Keratinocyte (primary cell): ENCODE results near the gene ZNF549. TPM values are rescaled to one million over a fixed set of nuclear protein-coding genes. Genes with fewer than 3 reads are reported as not detected.

ENCODE experiments used
- DNase-seq: peaks from one replicate; pipeline ENCODE4 v3.0.0-alpha.2; 2011; ENCODE audit warnings: low read depth, missing footprints, low spot score
- FAIRE-seq: peaks from 2 replicates; lab custom pipeline; 2011; peaks lifted over from hg19 to GRCh38; lab: Jason Lieb, UNC
- H2AFZ ChIP-seq: 2 replicates; pipeline ENCODE4 v1.6.0; 2012; ENCODE audit warnings: low read length, control low read depth, inconsistent platforms; ENCODE audit not compliant: control insufficient read depth
- H3K27ac ChIP-seq: 2 replicates; pipeline ENCODE4 v1.5.1; 2011; ENCODE audit warnings: low read length; ENCODE audit not compliant: control insufficient read depth, insufficient read depth
- H3K27me3 ChIP-seq: 3 replicates; pipeline ENCODE4 v1.6.0; 2011; ENCODE audit warnings: low read length; ENCODE audit not compliant: control insufficient read depth, insufficient read depth; ENCODE audit errors: extremely low read depth
- H3K36me3 ChIP-seq, 2 experiments: 2 replicates in 1 of 2; 3 replicates in 1 of 2; pipeline ENCODE4 v1.5.1; 2011; ENCODE audit warnings: low read length in 2 of 2, mild to moderate bottlenecking in 1 of 2; ENCODE audit not compliant: control insufficient read depth in 2 of 2, insufficient read depth in 2 of 2; ENCODE audit errors: extremely low read depth in 1 of 2
- H3K4me1 ChIP-seq: 3 replicates; pipeline ENCODE4 v1.5.1; 2011; ENCODE audit warnings: low read length; ENCODE audit not compliant: control insufficient read depth, insufficient read depth; ENCODE audit errors: extremely low read depth
- H3K4me2 ChIP-seq: 3 replicates; pipeline ENCODE4 v1.6.0; 2011; ENCODE audit warnings: low read depth, low read length; ENCODE audit not compliant: control insufficient read depth, insufficient read depth; ENCODE audit errors: extremely low read depth
- H3K4me3 ChIP-seq, 3 experiments: fragments of 200-600 bp in 1 of 3; sonication (generic) in 1 of 3; 2 replicates in 2 of 3; 3 replicates in 1 of 3; pipeline ENCODE4 v1.5.1; 2011 to 2016; ENCODE audit warnings: low read length in 3 of 3, mild to moderate bottlenecking in 3 of 3, control low read depth in 2 of 3, inconsistent platforms in 1 of 3, low read depth in 1 of 3, mixed read lengths in 1 of 3, mixed run types in 1 of 3, moderate library complexity in 1 of 3; ENCODE audit not compliant: control insufficient read depth in 2 of 3, insufficient read depth in 2 of 3; ENCODE audit errors: extremely low read depth in 1 of 3
- H3K79me2 ChIP-seq: 2 replicates; pipeline ENCODE4 v1.6.0; 2012; ENCODE audit warnings: low read length; ENCODE audit not compliant: control insufficient read depth, insufficient read depth
- H3K9ac ChIP-seq: 3 replicates; pipeline ENCODE4 v1.6.0; 2011; ENCODE audit warnings: low read length; ENCODE audit not compliant: control insufficient read depth, insufficient read depth; ENCODE audit errors: extremely low read depth
- H3K9me1 ChIP-seq: 3 replicates; pipeline ENCODE4 v1.6.0; 2011; ENCODE audit warnings: low read length; ENCODE audit not compliant: control insufficient read depth, insufficient read depth; ENCODE audit errors: extremely low read depth
- H3K9me3 ChIP-seq: 2 replicates; pipeline ENCODE4 v1.5.1; 2012; ENCODE audit warnings: low read depth, low read length; ENCODE audit not compliant: control insufficient read depth
- H4K20me1 ChIP-seq: 3 replicates; pipeline ENCODE4 v1.6.0; 2011; ENCODE audit warnings: low read length; ENCODE audit not compliant: control insufficient read depth, insufficient read depth; ENCODE audit errors: extremely low read depth
- CTCF ChIP-seq, 3 experiments: IDR thresholded peaks in 1 of 3; conservative IDR thresholded peaks in 1 of 3; optimal IDR thresholded peaks in 1 of 3; 2 replicates in 2 of 3; 3 replicates in 1 of 3; pipeline versions ENCODE3 to v1.5.1; 2011; ENCODE audit warnings: low read length in 3 of 3, mild to moderate bottlenecking in 3 of 3, moderate library complexity in 2 of 3, control low read depth in 1 of 3, inconsistent platforms in 1 of 3; ENCODE audit not compliant: insufficient read depth in 2 of 3; ENCODE audit errors: extremely low read depth in 1 of 3
- EZH2 ChIP-seq: IDR thresholded peaks from one replicate; pipeline ENCODE4 v1.6.1; 2012; ENCODE audit warnings: inconsistent platforms, mild to moderate bottlenecking, low read length, moderate library complexity
- dilution Hi-C: fragments of 300-500 bp; cut with MboI; formaldehyde crosslinking; loops from one replicate; pipeline ENCODE4 v1.7.0; 2020; ENCODE audit warnings: low sequenced_read_pairs; ENCODE audit not compliant: extremely low pct_ligation_motif_present
- polyA plus RNA-seq, 5 experiments: library from polyadenylated mRNA; depleted of rRNA in 3 of 5; stranded (reverse) in 3 of 5; stranded (forward) in 1 of 5; unstranded in 1 of 5; fragments of >200 nt; gene quantifications; 1 replicate in 1 of 5; 2 replicates in 3 of 5; 3 replicates in 1 of 5; pipeline versions ENCODE4 v1.2.1 to v1.2.3, GENCODE V29; 2011 to 2012; ENCODE audit warnings: missing spikeins in 2 of 5, low read depth in 1 of 5, low replicate concordance in 1 of 5

Gene ZNF549
- polyA plus RNA-seq, 1 donor (not counting 4 experiments of a cell fraction or from before 2014, with no cell fraction given) = 6.3 TPM

- no peaks in the 10 kb centered on the region for H3K9me3 ChIP-seq
- H4K20me1 ChIP-seq = no peaks in the 10 kb centered on the region
- peak overlapping the region; percentile 53 for H3K27ac ChIP-seq
- FAIRE-seq (no peak), DNase-seq (no peak)
- peak overlapping the region; percentile 67 to 89 (median 69) for H3K4me3 ChIP-seq
- H3K9ac ChIP-seq = peak overlapping the region; percentile 82
- H3K36me3 ChIP-seq = peaks cover 10 to 19% of the 10 kb centered on the region in 2 experiments
- no peaks in the 10 kb centered on the region for H3K27me3 ChIP-seq
- dilution Hi-C loops = no loop called here
- no peaks in the 10 kb centered on the region for H3K9me1 ChIP-seq
- H3K4me2 ChIP-seq = peak overlapping the region; percentile 94
- peak overlapping the region; percentile 96 for H2AFZ ChIP-seq
- peaks cover 16% of the 10 kb centered on the region for H3K4me1 ChIP-seq
- TF ChIP-seq EZH2 (no peak), CTCF (optimal IDR thresholded peaks at IDR 0.05 in 1 of 3, IDR thresholded peaks at IDR 0.05 in 1 of 3, conservative IDR thresholded peaks at IDR 0.05 in 1 of 3; ENCODE audit: extremely low read depth in 1 of 3, insufficient read depth in 2 of 3, low read length in 3 of 3) (no peak)
- peaks cover 23% of the 10 kb centered on the region for H3K79me2 ChIP-seq
Measured at GRCh38 chr19:57559008-57559403, 31.9 kb downstream of the ZNF549 start.

GRCh38 chr19:57559404-57560025 lies 32.4 kb downstream of the ZNF549 start, which contains the start of gene ZNF550:
Gene ZNF550, minus strand, starts transcription at chr19:57559863. Its CDS starts 181 bp downstream, at chr19:57559682.
- H3K4me1 ChIP-seq = peaks cover 16% of the 10 kb centered on the region
- H3K27ac ChIP-seq = peak within 1 kb of the TSS; percentile 53
- peaks cover under 1% of the 10 kb centered on the region for H3K9me3 ChIP-seq
- peak within 1 kb of the TSS; percentile 67 to 89 (median 69) for H3K4me3 ChIP-seq
- peak within 1 kb of the TSS; percentile 96 for H2AFZ ChIP-seq
- no peaks in the 10 kb centered on the region for H3K9me1 ChIP-seq
- H3K9ac ChIP-seq = peak within 1 kb of the TSS; percentile 82
- DNase-seq (peak; percentile 40), FAIRE-seq (peak; percentile 65)
- peaks cover 23% of the 10 kb centered on the region for H3K79me2 ChIP-seq
- peak within 1 kb of the TSS; percentile 94 for H3K4me2 ChIP-seq
- no peaks in the 10 kb centered on the region for H3K27me3 ChIP-seq
- no peaks in the 10 kb centered on the region for H4K20me1 ChIP-seq
- peaks cover 6 to 15% of the 10 kb centered on the region in 2 experiments for H3K36me3 ChIP-seq
- TF ChIP-seq CTCF (optimal IDR thresholded peaks at IDR 0.05 in 1 of 3, IDR thresholded peaks at IDR 0.05 in 1 of 3, conservative IDR thresholded peaks at IDR 0.05 in 1 of 3; ENCODE audit: extremely low read depth in 1 of 3, insufficient read depth in 2 of 3, low read length in 3 of 3) = no peak
- TF ChIP-seq EZH2 = no peak
- dilution Hi-C loops = no loop called here
